GM12878 (cell line): ENCODE data around the gene GEMIN5. TPM values are rescaled to one million over a fixed set of nuclear protein-coding genes. Genes with fewer than 3 reads are reported as not detected.

Experiments
- ATAC-seq: fragments of 200-7000 bp; cut with Tn5 transposase; 3 replicates; pipeline ENCODE4 v1.9.1; 2020; ENCODE audit warnings: mild to moderate bottlenecking, moderate library complexity
- BruUV-seq: library from RNA; stranded (reverse); fragments of 400-500 nt; replicated peaks from 2 replicates; lab custom pipeline; 2021; lab: Mats Ljungman, UMichigan
- CTCF ChIA-PET: fragments of 300-600 bp; sonication (Branson Sonifier 250); formaldehyde crosslinking; extraction: SDS; loops from one replicate; lab custom pipeline; 2021; ENCODE audit warnings: inconsistent platforms; lab: Yijun Ruan, JAX
- POLR2A ChIA-PET: fragments of 350-600 bp; formaldehyde crosslinking; extraction: SDS; loops from one replicate; lab custom pipeline; 2021; ENCODE audit warnings: inconsistent platforms; lab: Charles Lee
- RAD21 ChIA-PET: fragments of 300-600 bp; sonication (Branson Sonifier 250); formaldehyde crosslinking; loops from one replicate; lab custom pipeline; 2023; ENCODE audit warnings: antibody characterized with exemption; ENCODE audit not compliant: unreplicated experiment; lab: Charles Lee
- SMC1A ChIA-PET: fragments of 300-600 bp; sonication (Branson Sonifier 250); formaldehyde crosslinking; loops from one replicate; lab custom pipeline; 2023; ENCODE audit not compliant: unreplicated experiment, uncharacterized antibody; lab: Charles Lee
- DNase-seq: peaks from one replicate; pipeline ENCODE4 v3.0.0-alpha.2; 2011; ENCODE audit warnings: low read depth, low spot score
- FAIRE-seq: peaks from 3 replicates; lab custom pipeline; 2011; peaks lifted over from hg19 to GRCh38; lab: Jason Lieb, UNC
- H2AFZ ChIP-seq: 2 replicates; pipeline ENCODE4 v1.6.0; 2011; ENCODE audit warnings: low read depth, low read length, control low read depth; ENCODE audit not compliant: control insufficient read depth
- H3K27ac ChIP-seq: 2 replicates; pipeline ENCODE4 v1.5.1; 2011; ENCODE audit warnings: control low read depth; ENCODE audit not compliant: control insufficient read depth, insufficient read depth
- H3K27me3 ChIP-seq, 2 experiments: replicated peaks in 1 of 2; 2 replicates each; pipeline versions ENCODE4 v1.6.0 to v1.6.1; 2011; ENCODE audit warnings: low read length in 1 of 2; ENCODE audit not compliant: control insufficient read depth in 2 of 2, insufficient read depth in 2 of 2
- H3K36me3 ChIP-seq, 2 experiments: 2 replicates each; pipeline ENCODE4 v1.5.1; 2011; ENCODE audit warnings: low read length in 1 of 2; ENCODE audit not compliant: control insufficient read depth in 2 of 2, insufficient read depth in 2 of 2
- H3K4me1 ChIP-seq: 2 replicates; pipeline ENCODE4 v1.6.1; 2011; ENCODE audit warnings: mild to moderate bottlenecking, low read length, moderate library complexity, mixed read lengths; ENCODE audit not compliant: control insufficient read depth, insufficient read depth
- H3K4me2 ChIP-seq: 2 replicates; pipeline ENCODE4 v1.6.0; 2011; ENCODE audit warnings: control low read depth; ENCODE audit not compliant: control insufficient read depth, insufficient read depth
- H3K4me3 ChIP-seq: fragments of 200-600 bp; sonication (generic); 2 replicates; pipeline ENCODE4 v1.5.1; 2016
- H3K79me2 ChIP-seq: 2 replicates; pipeline ENCODE4 v1.6.0; 2011; ENCODE audit warnings: low read length; ENCODE audit not compliant: control insufficient read depth, insufficient read depth
- H3K9ac ChIP-seq: 2 replicates; pipeline ENCODE4 v1.8.0; 2011; ENCODE audit warnings: low read length, control low read depth, mixed read lengths; ENCODE audit not compliant: control insufficient read depth, insufficient read depth
- H3K9me3 ChIP-seq: replicated peaks from 3 replicates; pipeline ENCODE4 v1.5.1; 2011; ENCODE audit warnings: mild to moderate bottlenecking, low read length; ENCODE audit not compliant: control insufficient read depth, insufficient read depth
- H4K20me1 ChIP-seq: 2 replicates; pipeline ENCODE4 v1.6.0; 2011; ENCODE audit not compliant: control insufficient read depth, insufficient read depth
- BHLHE40 ChIP-seq, 2 experiments: fragments of 450-650 bp in 1 of 2; IDR thresholded peaks; 2 replicates each; pipeline ENCODE4 v1.6.1; 2011 to 2017; ENCODE audit warnings: low read depth in 2 of 2, borderline replicate concordance in 1 of 2, improper control_type of control experiment in 1 of 2, low read length in 1 of 2, mild to moderate bottlenecking in 1 of 2
- EZH2 ChIP-seq: IDR thresholded peaks from 2 replicates; pipeline ENCODE4 v1.6.1; 2012; ENCODE audit warnings: low read depth, mild to moderate bottlenecking, control low read depth, inconsistent platforms, low read length, borderline replicate concordance; ENCODE audit not compliant: control insufficient read depth
- IRF4 ChIP-seq: IDR thresholded peaks from 2 replicates; pipeline ENCODE4 v1.6.1; 2011; ENCODE audit warnings: low read depth, low read length
- MTA2 ChIP-seq: fragments of 450-650 bp; IDR thresholded peaks from 2 replicates; pipeline ENCODE4 v1.6.1; 2016; ENCODE audit warnings: low read depth, mild to moderate bottlenecking, moderate library complexity
- MXI1 ChIP-seq: fragments of 150-350 bp; IDR thresholded peaks from 2 replicates; pipeline ENCODE4 v1.6.1; 2011; ENCODE audit warnings: low read depth, mild to moderate bottlenecking, inconsistent platforms, low read length, improper control_type of control experiment
- POLR2AphosphoS2 ChIP-seq: IDR thresholded peaks from 2 replicates; pipeline ENCODE4 v1.6.1; 2011; ENCODE audit warnings: low read depth, mild to moderate bottlenecking, low read length, improper control_type of control experiment, moderate library complexity
- SIX5 ChIP-seq: IDR thresholded peaks from 2 replicates; pipeline ENCODE4 v1.6.1; 2011; ENCODE audit warnings: mild to moderate bottlenecking, low read depth, low read length, moderate library complexity; ENCODE audit not compliant: severe bottlenecking
- TARDBP ChIP-seq: IDR thresholded peaks from 2 replicates; pipeline ENCODE4 v1.6.1; 2016; ENCODE audit warnings: borderline replicate concordance
- TBL1XR1 ChIP-seq: IDR thresholded peaks from 2 replicates; pipeline ENCODE4 v1.6.1; 2012; ENCODE audit warnings: low read depth, low read length, improper control_type of control experiment
- ZBED1 ChIP-seq: IDR thresholded peaks from 2 replicates; pipeline ENCODE4 v1.6.1; 2016; ENCODE audit warnings: borderline replicate concordance
- ZZZ3 ChIP-seq: IDR thresholded peaks from 2 replicates; pipeline ENCODE4 v1.6.1; 2011; ENCODE audit warnings: low read depth; ENCODE audit not compliant: control insufficient read depth, insufficient read length
- WGBS: methylation state at CpG from one replicate; pipeline ENCODE4 v1.1.6; 2016; ENCODE audit warnings: low lambda C conversion rate; ENCODE audit not compliant: insufficient replicate concordance, insufficient coverage; ENCODE audit errors: missing lambda C conversion rate; 5-methylcytosine and 5-hydroxymethylcytosine counted together
- in situ Hi-C: fragments of 300-500 bp; cut with MboI; formaldehyde crosslinking; loops from 9 replicates; pipeline ENCODE4 v1.14.3; 2018; ENCODE audit warnings: mixed read lengths
- intact Hi-C: fragments of 100-400 bp; cut with micrococcal nuclease; formaldehyde crosslinking; loops from one replicate; pipeline ENCODE4 v1.14.2; 2022; ENCODE audit not compliant: unreplicated experiment
- polyA plus RNA-seq, 11 experiments: library from polyadenylated mRNA; depleted of rRNA in 4 of 11; unstranded in 6 of 11; stranded (reverse) in 5 of 11; fragments of >200 nt; fragmentation: Nextera tagmentation in 4 of 11; fragmentation: Illumina TruSeq in 1 of 11; extraction: Ambion mirVana in 4 of 11; extraction: Trizol in 1 of 11; gene quantifications; 1 replicate in 1 of 11; 2 replicates in 10 of 11; pipeline versions ENCODE4 v1.2.1 to v1.2.3, GENCODE V29; 2011 to 2016; ENCODE audit warnings: inconsistent platforms in 2 of 11, missing spikeins in 2 of 11, low read depth in 1 of 11
- total RNA-seq, 4 experiments: library from RNA; depleted of rRNA in 3 of 4; stranded (reverse); fragments of >200 nt in 3 of 4; fragmentation: Illumina TruSeq in 1 of 4; extraction: Trizol in 1 of 4; gene quantifications; 2 replicates each; pipeline versions ENCODE4 v1.2.1 to v1.2.3, GENCODE V29; 2013 to 2021
- TF ChIP-seq, protein P1 (sequence below): fragments of 150-350 bp; IDR thresholded peaks from 2 replicates; pipeline ENCODE4 v1.6.1; 2014; ENCODE audit warnings: mild to moderate bottlenecking, low read depth, low read length
- TF ChIP-seq, protein P2 (sequence below): IDR thresholded peaks from 2 replicates; pipeline ENCODE4 v1.6.1; 2012; ENCODE audit warnings: low read depth, low read length, improper control_type of control experiment
- TF ChIP-seq, protein P3 (sequence below): IDR thresholded peaks from 2 replicates; pipeline ENCODE4 v1.6.1; 2011; ENCODE audit warnings: low read depth, mild to moderate bottlenecking, low read length, moderate library complexity, borderline replicate concordance; ENCODE audit errors: extremely low read depth

GEMIN5 gene
- total and polyA plus RNA-seq, 10 of the 15 experiments (the other 5 are each of a cell fraction or from before 2014, with no cell fraction given): 6.3 to 29.8 (median 23.3) TPM

DNA sequence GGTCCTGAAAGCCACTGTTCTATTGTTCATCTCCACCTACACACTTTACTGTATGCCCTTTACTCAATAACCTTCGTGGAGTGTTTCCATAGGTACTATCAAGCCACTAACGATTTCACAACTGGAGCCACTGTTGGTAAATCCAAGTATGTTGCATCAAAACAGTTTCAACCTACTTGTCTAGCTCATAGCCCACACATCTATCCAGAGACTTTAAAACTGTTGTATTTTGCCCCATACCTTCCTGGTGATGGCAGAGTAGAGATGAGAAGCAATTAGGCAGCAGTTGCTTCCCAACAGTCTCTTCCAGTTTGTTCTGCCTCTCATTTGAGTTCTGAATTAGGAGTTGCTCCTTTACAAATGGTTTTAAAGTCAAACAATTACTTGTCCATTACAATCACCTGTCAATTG, 88.2 kb downstream of the GEMIN5 start:
- CTCF ChIA-PET: interaction anchor here (1.2 kb wide), 1 partner anchor 9 kb away, joined by 3 read pairs; no protein-coding TSS in a partner anchor
- POLR2A ChIA-PET: no interaction called here
- TF ChIP-seq EZH2: no peak
- no peak for TF ChIP-seq POLR2AphosphoS2
- no peak for TF ChIP-seq SIX5
- TF ChIP-seq ZZZ3: no peak
- TF ChIP-seq, protein P1, sequence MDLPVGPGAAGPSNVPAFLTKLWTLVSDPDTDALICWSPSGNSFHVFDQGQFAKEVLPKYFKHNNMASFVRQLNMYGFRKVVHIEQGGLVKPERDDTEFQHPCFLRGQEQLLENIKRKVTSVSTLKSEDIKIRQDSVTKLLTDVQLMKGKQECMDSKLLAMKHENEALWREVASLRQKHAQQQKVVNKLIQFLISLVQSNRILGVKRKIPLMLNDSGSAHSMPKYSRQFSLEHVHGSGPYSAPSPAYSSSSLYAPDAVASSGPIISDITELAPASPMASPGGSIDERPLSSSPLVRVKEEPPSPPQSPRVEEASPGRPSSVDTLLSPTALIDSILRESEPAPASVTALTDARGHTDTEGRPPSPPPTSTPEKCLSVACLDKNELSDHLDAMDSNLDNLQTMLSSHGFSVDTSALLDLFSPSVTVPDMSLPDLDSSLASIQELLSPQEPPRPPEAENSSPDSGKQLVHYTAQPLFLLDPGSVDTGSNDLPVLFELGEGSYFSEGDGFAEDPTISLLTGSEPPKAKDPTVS: no peak
- TF ChIP-seq BHLHE40 (IDR thresholded peaks at IDR 0.05; ENCODE audit: borderline replicate concordance in 1 of 2, low read depth in 2 of 2, low read length in 1 of 2): no peak
- TF ChIP-seq, protein P2, sequence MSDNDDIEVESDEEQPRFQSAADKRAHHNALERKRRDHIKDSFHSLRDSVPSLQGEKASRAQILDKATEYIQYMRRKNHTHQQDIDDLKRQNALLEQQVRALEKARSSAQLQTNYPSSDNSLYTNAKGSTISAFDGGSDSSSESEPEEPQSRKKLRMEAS: no peak
- no peak for TF ChIP-seq ZBED1
- TF ChIP-seq MTA2: no peak
- TF ChIP-seq TBL1XR1: no peak
- no peak for TF ChIP-seq IRF4
- no peak for TF ChIP-seq MXI1
- TF ChIP-seq, protein P3, sequence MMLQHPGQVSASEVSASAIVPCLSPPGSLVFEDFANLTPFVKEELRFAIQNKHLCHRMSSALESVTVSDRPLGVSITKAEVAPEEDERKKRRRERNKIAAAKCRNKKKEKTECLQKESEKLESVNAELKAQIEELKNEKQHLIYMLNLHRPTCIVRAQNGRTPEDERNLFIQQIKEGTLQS: no peak
- TF ChIP-seq TARDBP: no peak
- H3K4me3 ChIP-seq: no peak overlapping the region
- H3K4me2 ChIP-seq: no peak overlapping the region
- no peak overlapping the region for H2AFZ ChIP-seq
- FAIRE-seq (no peak), DNase-seq (no peak), ATAC-seq (no peak; the same call in 2 of the 3 replicates)
- SMC1A ChIA-PET: no interaction called here
- H3K4me1 ChIP-seq: no peaks in the 10 kb centered on the region
- H3K9me3 ChIP-seq: no peaks in the 10 kb centered on the region
- H3K27ac ChIP-seq: no peak overlapping the region
- H4K20me1 ChIP-seq: no peaks in the 10 kb centered on the region
- H3K9ac ChIP-seq: no peak overlapping the region
- RAD21 ChIA-PET: no interaction called here
- no peaks in the 10 kb centered on the region for H3K27me3 ChIP-seq
- intact Hi-C loops: no loop called here
- H3K79me2 ChIP-seq: no peaks in the 10 kb centered on the region
- in situ Hi-C loops: loop anchor here (5.0 kb wide), 1 partner anchor 32 kb away; no protein-coding TSS in a partner anchor
- no TSS peak for BruUV-seq
- H3K36me3 ChIP-seq: no peaks in the 10 kb centered on the region
- 60% methylated on average over 2 of the region's 2 CpGs for WGBS
